ENCODE data around the gene VCL.

- TF ChIP-seq, protein P1, sequence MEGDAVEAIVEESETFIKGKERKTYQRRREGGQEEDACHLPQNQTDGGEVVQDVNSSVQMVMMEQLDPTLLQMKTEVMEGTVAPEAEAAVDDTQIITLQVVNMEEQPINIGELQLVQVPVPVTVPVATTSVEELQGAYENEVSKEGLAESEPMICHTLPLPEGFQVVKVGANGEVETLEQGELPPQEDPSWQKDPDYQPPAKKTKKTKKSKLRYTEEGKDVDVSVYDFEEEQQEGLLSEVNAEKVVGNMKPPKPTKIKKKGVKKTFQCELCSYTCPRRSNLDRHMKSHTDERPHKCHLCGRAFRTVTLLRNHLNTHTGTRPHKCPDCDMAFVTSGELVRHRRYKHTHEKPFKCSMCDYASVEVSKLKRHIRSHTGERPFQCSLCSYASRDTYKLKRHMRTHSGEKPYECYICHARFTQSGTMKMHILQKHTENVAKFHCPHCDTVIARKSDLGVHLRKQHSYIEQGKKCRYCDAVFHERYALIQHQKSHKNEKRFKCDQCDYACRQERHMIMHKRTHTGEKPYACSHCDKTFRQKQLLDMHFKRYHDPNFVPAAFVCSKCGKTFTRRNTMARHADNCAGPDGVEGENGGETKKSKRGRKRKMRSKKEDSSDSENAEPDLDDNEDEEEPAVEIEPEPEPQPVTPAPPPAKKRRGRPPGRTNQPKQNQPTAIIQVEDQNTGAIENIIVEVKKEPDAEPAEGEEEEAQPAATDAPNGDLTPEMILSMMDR (IDR thresholded peaks at IDR 0.05) = no peak
- TF ChIP-seq POLR2A (IDR thresholded peaks at IDR 0.05) = no peak
- no peak for TF ChIP-seq EP300 (IDR thresholded peaks at IDR 0.05)
Measured at GRCh38 chr10:74075906-74076305, 78.0 kb downstream of the VCL start.
